Tibial nerve (tissue), 4 donors: Measurements from ENCODE around the gene RRH. TPM values are rescaled to one million over a fixed set of nuclear protein-coding genes. Genes with fewer than 3 reads are reported as not detected.
"Not testable (repeated sequence)": the region's sequence is repeated elsewhere in the genome, so short reads cannot be mapped to it uniquely, and the experiment has no call there.

Experiments used
- DNase-seq, 2 donors: peaks; one replicate each; pipeline ENCODE4 v3.0.0-alpha.2; 2019; ENCODE audit warnings: low spot score in 2 of 2
- H3K27ac ChIP-seq, 4 donors: fragments of 200-600 bp; sonication (generic) in 3 of 4; one replicate each; pipeline ENCODE4 v1.5.1; 2017 to 2019; ENCODE audit warnings: mild to moderate bottlenecking in 1 of 4
- H3K27me3 ChIP-seq, 2 donors: fragments of 200-600 bp; sonication (generic) in 1 of 2; one replicate each; pipeline versions ENCODE4 v1.5.1 to v1.6.0; 2017 to 2019
- H3K36me3 ChIP-seq, 3 donors: fragments of 200-600 bp; sonication (generic); one replicate each; pipeline ENCODE4 v1.5.1; 2018 to 2019
- H3K4me1 ChIP-seq, 4 donors: fragments of 200-600 bp; sonication (generic) in 3 of 4; one replicate each; pipeline ENCODE4 v1.5.1; 2017 to 2019
- H3K4me3 ChIP-seq, 4 donors: fragments of 200-600 bp; sonication (generic) in 3 of 4; one replicate each; pipeline ENCODE4 v1.5.1; 2017 to 2019; ENCODE audit warnings: mild to moderate bottlenecking in 1 of 4, moderate library complexity in 1 of 4
- H3K9me3 ChIP-seq, 4 donors: fragments of 200-600 bp; sonication (generic) in 3 of 4; one replicate each; pipeline ENCODE4 v1.5.1; 2017 to 2019
- CTCF ChIP-seq, 5 experiments: fragments of 200-600 bp in 3 of 5; fragments of 450-650 bp in 2 of 5; sonication (generic) in 3 of 5; IDR thresholded peaks; one replicate each; pipeline ENCODE4 v1.5.1; 2016 to 2019; ENCODE audit warnings: antibody characterized with exemption in 5 of 5, mild to moderate bottlenecking in 3 of 5, moderate library complexity in 2 of 5
- EP300 ChIP-seq, 2 donors: sonication (generic); formaldehyde crosslinking; IDR thresholded peaks; one replicate each; pipeline ENCODE4 v1.6.1; 2017; ENCODE audit warnings: antibody characterized with exemption in 2 of 2, mild to moderate bottlenecking in 1 of 2
- POLR2A ChIP-seq, 2 donors: fragments of 450-650 bp; IDR thresholded peaks; one replicate each; pipeline ENCODE4 v1.6.1; 2017; ENCODE audit warnings: antibody characterized with exemption in 2 of 2, mild to moderate bottlenecking in 2 of 2, moderate library complexity in 2 of 2
- WGBS, 2 donors: methylation state at CpG; one replicate each; pipeline ENCODE4 v1.1.5; 2018; 5-methylcytosine and 5-hydroxymethylcytosine counted together
- total RNA-seq, 4 donors: library from RNA; depleted of rRNA; stranded (reverse); fragments of >200 nt; gene quantifications; one replicate each; pipeline ENCODE4 v1.1.0, GENCODE V29; 2016

The RRH gene
- total RNA-seq, 4 donors from 2014 or later, result 0.22 TPM; not detected in 3

GRCh38 chr4:109850601-109851000, 22.8 kb downstream of the RRH start:
- Histone ChIP-seq H3K27ac (no peak overlapping the region), H3K9me3 (no peaks in the 10 kb centered on the region), H3K36me3 (peaks cover 0 to 12% (median 0%) of the 10 kb centered on the region in 3 donors), H3K27me3 (no peaks in the 10 kb centered on the region), H3K4me3 (no peak overlapping the region), H3K4me1 (no peaks in the 10 kb centered on the region)
- WGBS, 2 donors, result 76 to 87% methylated on average over 5 of the region's 5 CpGs
- no peak for TF ChIP-seq EP300 (IDR thresholded peaks at IDR 0.05)
- no peak for TF ChIP-seq CTCF (IDR thresholded peaks at IDR 0.05)
- no peak for TF ChIP-seq POLR2A (IDR thresholded peaks at IDR 0.05)
- no peak for DNase-seq

- H3K27me3 ChIP-seq, H3K4me3 ChIP-seq, DNase-seq, H3K27ac ChIP-seq, H3K4me1 ChIP-seq, H3K36me3 ChIP-seq: not testable (repeated sequence)
- 92% methylated on average over 4 of the region's 4 CpGs for WGBS, 2 donors
- H3K9me3 ChIP-seq, result peaks cover 0 to 30% (median 6%) of the 10 kb centered on the region in 4 donors
Measured at GRCh38 chr4:109859426-109860300, 31.9 kb downstream of the RRH start.

- no peak overlapping the region for H3K4me3 ChIP-seq
- no peak for DNase-seq
- no peaks in the 10 kb centered on the region for H3K27me3 ChIP-seq
- H3K36me3 ChIP-seq, result peaks cover 0 to 9% (median 0%) of the 10 kb centered on the region in 3 donors
- H3K4me1 ChIP-seq, result no peaks in the 10 kb centered on the region
- H3K9me3 ChIP-seq, result peaks cover 0 to 30% (median 6%) of the 10 kb centered on the region in 4 donors
- 92 to 97% methylated on average over 2 of the region's 2 CpGs for whole genome bisulfite sequencing, 2 donors
- TF ChIP-seq EP300 (IDR thresholded peaks at IDR 0.05) (no peak), CTCF (IDR thresholded peaks at IDR 0.05) (no peak), POLR2A (IDR thresholded peaks at IDR 0.05) (no peak)
- no peak overlapping the region for H3K27ac ChIP-seq
Measured at GRCh38 chr4:109861271-109861670, 33.5 kb downstream of the RRH start.

GRCh38 chr4:109861916-109862511, 34.2 kb downstream of the RRH start:
- Histone ChIP-seq H3K27me3 (no peaks in the 10 kb centered on the region), H3K9me3 (peaks cover 0 to 30% (median 6%) of the 10 kb centered on the region in 4 donors), H3K4me1 (no peaks in the 10 kb centered on the region), H3K4me3 (no peak overlapping the region), H3K27ac (no peak overlapping the region), H3K36me3 (peaks cover 0 to 9% (median 0%) of the 10 kb centered on the region in 3 donors)
- 68 to 76% methylated on average over 3 of the region's 3 CpGs for WGBS, 2 donors
- TF ChIP-seq EP300 (IDR thresholded peaks at IDR 0.05) (no peak), CTCF (IDR thresholded peaks at IDR 0.05) (no peak), POLR2A (IDR thresholded peaks at IDR 0.05) (no peak)
- DNase-seq, result no peak

GRCh38 chr4:109864134-109864533, 36.4 kb downstream of the RRH start:
- Histone ChIP-seq H3K9me3 (peaks cover 0 to 20% (median 6%) of the 10 kb centered on the region in 4 donors), H3K36me3 (peaks cover 0 to 12% (median 0%) of the 10 kb centered on the region in 3 donors), H3K4me1 (no peaks in the 10 kb centered on the region), H3K27ac (no peak overlapping the region), H3K27me3 (no peaks in the 10 kb centered on the region), H3K4me3 (no peak overlapping the region)
- TF ChIP-seq POLR2A (IDR thresholded peaks at IDR 0.05), result no peak
- no peak for DNase-seq

GRCh38 chr4:109870061-109870460, 42.3 kb downstream of the RRH start:
- Histone ChIP-seq H3K36me3 (peaks cover 0 to 31% (median 0%) of the 10 kb centered on the region in 3 donors), H3K27me3 (no peaks in the 10 kb centered on the region), H3K9me3 (peaks cover 0 to 16% (median 0%) of the 10 kb centered on the region in 4 donors), H3K4me3 (no peak overlapping the region), H3K4me1 (no peaks in the 10 kb centered on the region), H3K27ac (no peak overlapping the region)
- TF ChIP-seq EP300 (IDR thresholded peaks at IDR 0.05) (no peak), POLR2A (IDR thresholded peaks at IDR 0.05) (no peak), CTCF (IDR thresholded peaks at IDR 0.05) (no peak)
- WGBS, 2 donors, result 95% methylated on average over 5 of the region's 5 CpGs
- no peak for DNase-seq
